ENCODE measurements around the gene PDIA5. TPM values are rescaled to one million over a fixed set of nuclear protein-coding genes. Genes with fewer than 3 reads are reported as not detected.

PDIA5 gene
- total and polyA plus RNA-seq, 2 donors (not counting 1 experiment from before 2014, with no cell fraction given), result 2.6 to 3.8 TPM

DNA sequence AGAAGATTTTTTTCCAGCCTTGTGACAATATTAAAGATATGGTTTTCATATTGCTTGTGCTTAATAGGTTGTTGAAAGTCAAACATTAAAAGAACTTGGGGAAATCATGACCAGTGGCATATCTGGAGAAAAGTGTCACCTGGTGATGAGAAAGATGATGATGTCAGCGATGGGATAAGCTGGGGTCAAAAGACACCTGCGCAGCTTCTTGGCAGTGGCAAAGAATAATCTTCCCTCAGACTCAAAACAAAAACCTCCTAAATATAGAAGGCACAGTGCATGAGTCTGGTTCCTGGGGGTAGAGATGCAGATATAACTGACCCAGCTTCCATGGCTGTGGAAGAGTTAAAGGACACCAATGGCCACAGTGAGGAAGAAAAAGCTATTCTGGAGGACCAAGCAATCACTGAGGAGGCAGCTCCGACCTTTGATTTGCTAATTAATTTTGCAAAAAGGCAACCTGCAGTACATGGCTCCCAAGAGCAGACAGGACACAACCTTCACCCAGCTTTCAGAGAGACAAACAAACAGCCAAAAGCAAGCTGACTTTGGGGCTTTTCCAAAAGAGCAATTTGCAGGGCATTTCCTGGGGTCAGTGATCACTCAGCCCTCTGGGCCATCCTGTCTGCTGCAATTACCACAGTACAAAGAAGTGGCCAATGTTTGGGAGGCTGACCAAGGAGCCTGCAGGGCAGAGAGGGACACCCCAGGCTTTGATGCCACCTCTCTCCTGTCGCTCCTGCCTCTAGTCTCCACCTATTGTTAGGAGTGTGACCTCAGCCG, 21.7 kb upstream of the PDIA5 start:
- H3K36me3 ChIP-seq (replicated peaks in 1 of 2; ENCODE audit: control extremely low read depth in 1 of 2, control insufficient read depth in 1 of 2, extremely low read depth in 1 of 2, insufficient read depth in 2 of 2, low read length in 1 of 2), result no peaks in the 10 kb centered on the region
- H3K9me3 ChIP-seq (ENCODE audit: control extremely low read depth in 1 of 3, control insufficient read depth in 2 of 3, insufficient read depth in 1 of 3, low read length in 2 of 3), result no peaks in the 10 kb centered on the region
- H3K9ac ChIP-seq (ENCODE audit: low read length), result no peak overlapping the region
- H3K4me1 Mint-ChIP-seq, result no peaks in the 10 kb centered on the region
- ChIA-PET CTCF (no interaction called here), POLR2A (no interaction called here)
- H3K27me3 Mint-ChIP-seq, result peaks cover 14% of the 10 kb centered on the region
- H4K20me1 ChIP-seq (ENCODE audit: control insufficient read depth, insufficient read depth, low read length, poor library complexity, severe bottlenecking), result no peaks in the 10 kb centered on the region
- H3K27ac ChIP-seq (ENCODE audit: low read length in 2 of 2), result no peak overlapping the region
- intact Hi-C loops (cut with micrococcal nuclease), result no loop called here
- no peaks in the 10 kb centered on the region for H3K9me3 Mint-ChIP-seq (ENCODE audit: insufficient read depth)
- H3K4me3 Mint-ChIP-seq, result no peak overlapping the region
- H3K79me2 ChIP-seq (ENCODE audit: control insufficient read depth, insufficient read depth, low read length), result no peaks in the 10 kb centered on the region
- 90% methylated on average over 1 of the region's 5 CpGs for WGBS (ENCODE audit: insufficient coverage)
- no peak overlapping the region for H3K27ac Mint-ChIP-seq
- no peak for ATAC-seq (ENCODE audit: low read depth)
- H3K4me1 ChIP-seq (ENCODE audit: control insufficient read depth in 2 of 2, insufficient read depth in 2 of 2, low read length in 2 of 2), result no peaks in the 10 kb centered on the region
- no peak for DNase-seq
- H2AFZ ChIP-seq (ENCODE audit: insufficient read depth, low read depth, low read length, poor library complexity, severe bottlenecking), result no peak overlapping the region
- peaks cover 0 to 3% (median 0%) of the 10 kb centered on the region in 4 experiments for H3K27me3 ChIP-seq (replicated peaks in 1 of 4; ENCODE audit: control extremely low read depth in 1 of 4, control insufficient read depth in 3 of 4, insufficient read depth in 4 of 4, low read length in 3 of 4)
- H3K4me3 ChIP-seq (ENCODE audit: control extremely low read depth in 1 of 5, extremely low read depth in 1 of 5, insufficient read depth in 1 of 5, low read depth in 2 of 5, low read length in 4 of 5), result no peak overlapping the region
- TF ChIP-seq, protein P1, sequence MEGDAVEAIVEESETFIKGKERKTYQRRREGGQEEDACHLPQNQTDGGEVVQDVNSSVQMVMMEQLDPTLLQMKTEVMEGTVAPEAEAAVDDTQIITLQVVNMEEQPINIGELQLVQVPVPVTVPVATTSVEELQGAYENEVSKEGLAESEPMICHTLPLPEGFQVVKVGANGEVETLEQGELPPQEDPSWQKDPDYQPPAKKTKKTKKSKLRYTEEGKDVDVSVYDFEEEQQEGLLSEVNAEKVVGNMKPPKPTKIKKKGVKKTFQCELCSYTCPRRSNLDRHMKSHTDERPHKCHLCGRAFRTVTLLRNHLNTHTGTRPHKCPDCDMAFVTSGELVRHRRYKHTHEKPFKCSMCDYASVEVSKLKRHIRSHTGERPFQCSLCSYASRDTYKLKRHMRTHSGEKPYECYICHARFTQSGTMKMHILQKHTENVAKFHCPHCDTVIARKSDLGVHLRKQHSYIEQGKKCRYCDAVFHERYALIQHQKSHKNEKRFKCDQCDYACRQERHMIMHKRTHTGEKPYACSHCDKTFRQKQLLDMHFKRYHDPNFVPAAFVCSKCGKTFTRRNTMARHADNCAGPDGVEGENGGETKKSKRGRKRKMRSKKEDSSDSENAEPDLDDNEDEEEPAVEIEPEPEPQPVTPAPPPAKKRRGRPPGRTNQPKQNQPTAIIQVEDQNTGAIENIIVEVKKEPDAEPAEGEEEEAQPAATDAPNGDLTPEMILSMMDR (IDR thresholded peaks at IDR 0.05), result no peak
- TF ChIP-seq EZH2 (IDR thresholded peaks at IDR 0.05; ENCODE audit: borderline replicate concordance, insufficient read depth, low read depth, low read length, poor library complexity, severe bottlenecking), result no peak
- no peak overlapping the region for H3K4me2 ChIP-seq (replicated peaks; ENCODE audit: low read depth, low read length, poor library complexity, severe bottlenecking)

DNA sequence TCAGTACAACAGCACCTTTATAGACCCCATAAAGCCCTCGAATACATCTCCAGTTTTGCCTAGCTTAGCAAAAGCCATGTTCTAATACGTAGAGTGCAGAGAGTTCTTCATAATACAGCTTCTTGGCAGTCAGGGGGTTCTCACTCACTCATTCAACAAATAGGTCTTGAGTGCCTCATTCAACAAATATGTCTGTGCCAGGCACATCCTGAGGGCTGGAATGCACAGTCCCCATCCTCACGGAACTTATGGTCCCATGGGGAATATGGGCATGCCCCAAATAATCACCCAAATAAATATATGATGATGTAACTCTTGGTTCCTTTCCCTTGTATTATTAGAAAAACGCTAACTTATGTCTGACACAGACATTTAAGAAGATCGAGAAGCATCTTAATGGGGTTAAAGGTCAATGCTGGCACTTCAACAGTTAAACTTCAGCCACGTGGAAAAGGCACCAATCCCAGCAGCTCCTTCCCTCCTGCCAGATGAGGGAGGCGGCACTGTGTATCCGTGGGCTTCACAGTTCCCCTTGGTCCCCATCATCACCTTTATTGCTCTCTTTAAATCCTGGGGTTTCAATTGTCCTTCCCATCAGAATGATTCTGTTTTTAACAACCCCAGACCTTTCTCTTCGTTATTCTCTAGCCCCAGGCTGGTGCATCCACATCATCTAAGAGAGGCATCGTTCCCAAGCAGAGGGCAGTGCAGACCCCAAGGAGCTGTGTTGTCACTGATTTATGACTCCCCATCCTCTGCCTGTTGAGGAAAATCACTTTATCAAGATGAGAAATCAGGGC, 20.4 kb upstream of the PDIA5 start:
- Histone ChIP-seq H2AFZ (ENCODE audit: insufficient read depth, low read depth, low read length, poor library complexity, severe bottlenecking) (no peak overlapping the region), H4K20me1 (ENCODE audit: control insufficient read depth, insufficient read depth, low read length, poor library complexity, severe bottlenecking) (no peaks in the 10 kb centered on the region), H3K79me2 (ENCODE audit: control insufficient read depth, insufficient read depth, low read length) (no peaks in the 10 kb centered on the region), H3K9me3 (ENCODE audit: control extremely low read depth in 1 of 3, control insufficient read depth in 2 of 3, insufficient read depth in 1 of 3, low read length in 2 of 3) (no peaks in the 10 kb centered on the region), H3K4me2 (replicated peaks; ENCODE audit: low read depth, low read length, poor library complexity, severe bottlenecking) (no peak overlapping the region), H3K27ac (ENCODE audit: low read length in 2 of 2) (no peak overlapping the region), H3K4me3 (ENCODE audit: control extremely low read depth in 1 of 5, extremely low read depth in 1 of 5, insufficient read depth in 1 of 5, low read depth in 2 of 5, low read length in 4 of 5) (no peak overlapping the region), H3K27me3 (replicated peaks in 1 of 4; ENCODE audit: control extremely low read depth in 1 of 4, control insufficient read depth in 3 of 4, insufficient read depth in 4 of 4, low read length in 3 of 4) (peaks cover 0 to 3% (median under 1%) of the 10 kb centered on the region in 4 experiments), H3K4me1 (ENCODE audit: control insufficient read depth in 2 of 2, insufficient read depth in 2 of 2, low read length in 2 of 2) (no peaks in the 10 kb centered on the region), H3K9ac (ENCODE audit: low read length) (no peak overlapping the region), H3K36me3 (replicated peaks in 1 of 2; ENCODE audit: control extremely low read depth in 1 of 2, control insufficient read depth in 1 of 2, extremely low read depth in 1 of 2, insufficient read depth in 2 of 2, low read length in 1 of 2) (no peaks in the 10 kb centered on the region)
- Mint-ChIP-seq H3K4me1 (no peaks in the 10 kb centered on the region), H3K9me3 (ENCODE audit: insufficient read depth) (no peaks in the 10 kb centered on the region), H3K27ac (no peak overlapping the region), H3K4me3 (no peak overlapping the region), H3K27me3 (peaks cover 7% of the 10 kb centered on the region)
- DNase-seq (no peak), ATAC-seq (ENCODE audit: low read depth) (no peak)
- WGBS (ENCODE audit: insufficient coverage), result 81% methylated on average over 6 of the region's 10 CpGs
- ChIA-PET CTCF (no interaction called here), POLR2A (interaction anchor here (0.6 kb wide), 1 partner anchor 17 kb away, joined by 4 read pairs; no protein-coding TSS in a partner anchor)
- TF ChIP-seq EZH2 (IDR thresholded peaks at IDR 0.05; ENCODE audit: borderline replicate concordance, insufficient read depth, low read depth, low read length, poor library complexity, severe bottlenecking), result no peak
- intact Hi-C loops (cut with micrococcal nuclease), result no loop called here
